A673 (cell line): ENCODE results near the gene RSPH6A.

ENCODE experiments used
- CTCF ChIP-seq: fragments of 300-800, 200-600 bp; sonication (generic); conservative IDR thresholded peaks from 2 replicates; pipeline ENCODE4 v1.5.1; 2017; ENCODE audit warnings: low read depth, mild to moderate bottlenecking, antibody characterized with exemption, low read length, moderate library complexity, mixed read lengths
- EZH2 ChIP-seq: fragments of 200-600 bp; sonication (generic); IDR thresholded peaks from 2 replicates; pipeline ENCODE4 v1.6.1; 2017; ENCODE audit warnings: borderline replicate concordance, low read depth, mild to moderate bottlenecking, mixed read lengths, antibody characterized with exemption, low read length; ENCODE audit not compliant: poor library complexity, severe bottlenecking

DNA sequence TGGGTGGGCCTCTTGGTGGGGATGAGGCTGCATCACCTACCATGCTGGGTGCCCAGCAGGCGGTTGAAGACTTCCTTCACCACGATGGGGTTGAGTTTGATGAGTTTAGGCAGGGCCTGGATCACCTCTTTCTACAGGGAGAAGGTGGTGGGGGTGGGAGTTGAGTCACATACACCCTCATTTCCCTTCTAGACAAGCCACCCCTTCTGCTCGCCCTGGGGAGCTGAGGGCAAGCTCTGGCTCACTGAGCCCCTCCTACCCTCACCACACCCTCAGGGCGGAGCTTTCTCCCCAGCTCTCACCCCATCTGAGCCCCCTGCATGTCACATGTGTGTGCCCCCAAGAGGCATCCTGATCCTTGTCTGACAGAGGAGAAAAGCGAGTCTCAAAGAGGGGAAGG lies 7.6 kb upstream of the RSPH6A start:
- TF ChIP-seq CTCF (no peak), EZH2 (no peak)
